Neural progenitor cell (in vitro differentiated cells): ENCODE measurements around the gene TAF11. TPM values are rescaled to one million over a fixed set of nuclear protein-coding genes. Genes with fewer than 3 reads are reported as not detected.

ENCODE experiments used
- DNase-seq: peaks from one replicate; pipeline ENCODE4 v3.0.0-alpha.2; 2016; ENCODE audit warnings: low spot score
- H2AFZ ChIP-seq: fragments of 200-600 bp; sonication (generic); replicated peaks from 2 replicates; pipeline ENCODE4 v1.6.1; 2016; ENCODE audit warnings: antibody characterized with exemption
- H3F3A ChIP-seq: fragments of 200-600 bp; sonication (generic); 2 replicates; pipeline ENCODE4 v1.6.1; 2016; ENCODE audit warnings: antibody characterized with exemption, low read depth
- H3K27ac ChIP-seq: fragments of 200-600 bp; sonication (generic); 2 replicates; pipeline ENCODE4 v1.5.1; 2016; ENCODE audit warnings: mild to moderate bottlenecking
- H3K27me3 ChIP-seq: fragments of 200-600 bp; sonication (generic); 2 replicates; pipeline ENCODE4 v1.6.1; 2016; ENCODE audit warnings: mild to moderate bottlenecking, moderate library complexity
- H3K36me3 ChIP-seq: fragments of 200-600 bp; sonication (generic); 2 replicates; pipeline ENCODE4 v1.5.1; 2016
- H3K4me1 ChIP-seq: fragments of 200-600 bp; sonication (generic); 2 replicates; pipeline ENCODE4 v1.6.1; 2016; ENCODE audit warnings: mixed run types
- H3K4me2 ChIP-seq: fragments of 200-600 bp; sonication (generic); 2 replicates; pipeline ENCODE4 v1.6.1; 2016
- H3K4me3 ChIP-seq: fragments of 200-600 bp; sonication (generic); 2 replicates; pipeline ENCODE4 v1.5.1; 2016
- H3K79me2 ChIP-seq: fragments of 200-600 bp; sonication (generic); 2 replicates; pipeline ENCODE4 v1.6.1; 2016; ENCODE audit warnings: low read depth
- H3K9ac ChIP-seq: fragments of 200-600 bp; sonication (generic); 2 replicates; pipeline ENCODE4 v1.6.1; 2016
- H3K9me3 ChIP-seq: fragments of 200-600 bp; sonication (generic); 2 replicates; pipeline ENCODE4 v1.5.1; 2016; ENCODE audit warnings: low read depth
- H4K20me1 ChIP-seq: fragments of 200-600 bp; sonication (generic); 2 replicates; pipeline ENCODE4 v1.6.1; 2016; ENCODE audit warnings: low read depth
- H3K27ac Mint-ChIP-seq: 3 replicates; pipeline ENCODE4 v1.8.0; 2021; ENCODE audit warnings: mixed read lengths
- H3K27me3 Mint-ChIP-seq: 2 replicates; pipeline ENCODE4 v1.8.0; 2022; ENCODE audit warnings: low read depth, mild to moderate bottlenecking, inconsistent platforms, moderate library complexity, mixed read lengths; ENCODE audit not compliant: insufficient read depth
- H3K36me3 Mint-ChIP-seq: 3 replicates; pipeline ENCODE4 v1.8.0; 2021; ENCODE audit warnings: mixed read lengths
- H3K4me1 Mint-ChIP-seq: 3 replicates; pipeline ENCODE4 v1.8.0; 2021; ENCODE audit warnings: mixed read lengths
- H3K4me3 Mint-ChIP-seq: 3 replicates; pipeline ENCODE4 v1.8.0; 2021; ENCODE audit warnings: mild to moderate bottlenecking, moderate library complexity, mixed read lengths
- H3K9me3 Mint-ChIP-seq: 3 replicates; pipeline ENCODE4 v1.8.0; 2020; ENCODE audit warnings: mixed read lengths
- EZH2 ChIP-seq: fragments of 200-600 bp; sonication (generic); IDR thresholded peaks from 2 replicates; pipeline ENCODE4 v1.6.1; 2017; ENCODE audit warnings: antibody characterized with exemption, mild to moderate bottlenecking, moderate library complexity
- EZH2phosphoT487 ChIP-seq: fragments of 200-600 bp; sonication (generic); IDR thresholded peaks from 2 replicates; pipeline ENCODE4 v1.6.1; 2017; ENCODE audit warnings: antibody characterized with exemption
- total RNA-seq: library from RNA; depleted of rRNA; stranded (reverse); fragments of >200 nt; gene quantifications from 2 replicates; pipeline ENCODE4 v1.2.3, GENCODE V29; 2015; ENCODE audit warnings: low replicate concordance
- TF ChIP-seq, protein P1 (sequence below): fragments of 200-600 bp; sonication (generic); IDR thresholded peaks from 2 replicates; pipeline ENCODE4 v1.5.1; 2017; ENCODE audit warnings: antibody characterized with exemption, mild to moderate bottlenecking

TAF11 gene
- total RNA-seq, 1 donor from 2014 or later, result 75.0 TPM

DNA sequence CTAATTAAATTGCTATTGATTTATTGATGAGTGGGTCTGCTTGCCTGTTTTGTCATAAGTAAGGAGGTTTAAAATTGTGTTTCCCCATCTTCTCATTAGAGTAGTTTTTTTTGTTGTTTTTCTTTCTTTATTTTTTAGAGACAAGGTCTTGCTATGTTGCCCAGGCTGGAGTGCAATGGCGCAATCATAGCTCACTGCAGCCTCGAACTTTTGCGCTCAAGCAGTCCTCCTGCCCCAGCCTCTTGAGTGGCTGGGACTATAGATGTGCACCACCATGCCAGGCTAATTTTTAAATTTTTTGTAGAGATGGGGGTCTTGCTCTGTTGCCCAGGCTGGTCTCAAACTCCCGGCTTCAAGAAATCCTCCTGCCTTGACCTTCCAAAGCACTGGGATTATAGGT is 32.3 kb upstream of the TAF11 start:
- Mint-ChIP-seq H3K4me3 (no peak overlapping the region), H3K4me1 (peaks cover 3% of the 10 kb centered on the region), H3K27me3 (no peaks in the 10 kb centered on the region), H3K27ac (no peak overlapping the region), H3K36me3 (peaks cover 2% of the 10 kb centered on the region), H3K9me3 (no peaks in the 10 kb centered on the region)
- TF ChIP-seq, protein P1, sequence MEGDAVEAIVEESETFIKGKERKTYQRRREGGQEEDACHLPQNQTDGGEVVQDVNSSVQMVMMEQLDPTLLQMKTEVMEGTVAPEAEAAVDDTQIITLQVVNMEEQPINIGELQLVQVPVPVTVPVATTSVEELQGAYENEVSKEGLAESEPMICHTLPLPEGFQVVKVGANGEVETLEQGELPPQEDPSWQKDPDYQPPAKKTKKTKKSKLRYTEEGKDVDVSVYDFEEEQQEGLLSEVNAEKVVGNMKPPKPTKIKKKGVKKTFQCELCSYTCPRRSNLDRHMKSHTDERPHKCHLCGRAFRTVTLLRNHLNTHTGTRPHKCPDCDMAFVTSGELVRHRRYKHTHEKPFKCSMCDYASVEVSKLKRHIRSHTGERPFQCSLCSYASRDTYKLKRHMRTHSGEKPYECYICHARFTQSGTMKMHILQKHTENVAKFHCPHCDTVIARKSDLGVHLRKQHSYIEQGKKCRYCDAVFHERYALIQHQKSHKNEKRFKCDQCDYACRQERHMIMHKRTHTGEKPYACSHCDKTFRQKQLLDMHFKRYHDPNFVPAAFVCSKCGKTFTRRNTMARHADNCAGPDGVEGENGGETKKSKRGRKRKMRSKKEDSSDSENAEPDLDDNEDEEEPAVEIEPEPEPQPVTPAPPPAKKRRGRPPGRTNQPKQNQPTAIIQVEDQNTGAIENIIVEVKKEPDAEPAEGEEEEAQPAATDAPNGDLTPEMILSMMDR, result no peak
- no peak for TF ChIP-seq EZH2phosphoT487
- TF ChIP-seq EZH2, result no peak
- Histone ChIP-seq H2AFZ (no peak overlapping the region), H4K20me1 (peaks cover 21% of the 10 kb centered on the region), H3F3A (no peaks in the 10 kb centered on the region), H3K27me3 (peaks cover 3% of the 10 kb centered on the region), H3K79me2 (peaks cover 19% of the 10 kb centered on the region), H3K4me2 (no peak overlapping the region), H3K36me3 (no peaks in the 10 kb centered on the region), H3K27ac (no peak overlapping the region), H3K4me3 (no peak overlapping the region), H3K9me3 (no peaks in the 10 kb centered on the region), H3K9ac (no peak overlapping the region), H3K4me1 (peaks cover 25% of the 10 kb centered on the region)
- DNase-seq, result no peak

DNA sequence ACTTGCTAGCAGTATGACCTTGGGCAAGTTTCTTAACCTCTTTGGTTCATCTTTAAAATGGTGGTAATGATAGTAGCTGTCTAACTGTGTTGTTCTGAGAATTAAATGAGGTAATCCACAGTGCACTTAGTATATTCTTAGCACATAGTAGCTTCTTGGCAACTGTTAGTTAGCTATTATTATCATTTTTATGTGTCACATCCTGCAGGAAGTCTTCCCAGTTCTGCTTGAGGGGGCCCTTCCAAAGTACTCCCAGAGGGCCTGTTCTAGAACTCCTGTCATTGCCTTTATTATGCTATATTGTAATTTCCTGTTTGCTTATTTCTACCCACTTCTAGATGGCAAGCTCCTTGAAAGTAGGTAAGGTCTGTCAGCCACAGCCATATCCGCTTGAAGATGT is 31.8 kb upstream of the TAF11 start:
- Histone ChIP-seq H4K20me1 (peaks cover 17% of the 10 kb centered on the region), H3K4me2 (no peak overlapping the region), H3K4me3 (no peak overlapping the region), H3K9ac (no peak overlapping the region), H3K9me3 (no peaks in the 10 kb centered on the region), H3K27me3 (no peaks in the 10 kb centered on the region), H3K4me1 (peaks cover 20% of the 10 kb centered on the region), H3K27ac (no peak overlapping the region), H3K36me3 (no peaks in the 10 kb centered on the region), H2AFZ (no peak overlapping the region), H3K79me2 (peaks cover 24% of the 10 kb centered on the region), H3F3A (no peaks in the 10 kb centered on the region)
- Mint-ChIP-seq H3K4me1 (peaks cover 3% of the 10 kb centered on the region), H3K36me3 (peaks cover 2% of the 10 kb centered on the region), H3K27ac (no peak overlapping the region), H3K4me3 (no peak overlapping the region), H3K27me3 (no peaks in the 10 kb centered on the region), H3K9me3 (no peaks in the 10 kb centered on the region)
- no peak for TF ChIP-seq EZH2
- TF ChIP-seq, protein P1, result no peak
- no peak for TF ChIP-seq EZH2phosphoT487
- no peak for DNase-seq

DNA sequence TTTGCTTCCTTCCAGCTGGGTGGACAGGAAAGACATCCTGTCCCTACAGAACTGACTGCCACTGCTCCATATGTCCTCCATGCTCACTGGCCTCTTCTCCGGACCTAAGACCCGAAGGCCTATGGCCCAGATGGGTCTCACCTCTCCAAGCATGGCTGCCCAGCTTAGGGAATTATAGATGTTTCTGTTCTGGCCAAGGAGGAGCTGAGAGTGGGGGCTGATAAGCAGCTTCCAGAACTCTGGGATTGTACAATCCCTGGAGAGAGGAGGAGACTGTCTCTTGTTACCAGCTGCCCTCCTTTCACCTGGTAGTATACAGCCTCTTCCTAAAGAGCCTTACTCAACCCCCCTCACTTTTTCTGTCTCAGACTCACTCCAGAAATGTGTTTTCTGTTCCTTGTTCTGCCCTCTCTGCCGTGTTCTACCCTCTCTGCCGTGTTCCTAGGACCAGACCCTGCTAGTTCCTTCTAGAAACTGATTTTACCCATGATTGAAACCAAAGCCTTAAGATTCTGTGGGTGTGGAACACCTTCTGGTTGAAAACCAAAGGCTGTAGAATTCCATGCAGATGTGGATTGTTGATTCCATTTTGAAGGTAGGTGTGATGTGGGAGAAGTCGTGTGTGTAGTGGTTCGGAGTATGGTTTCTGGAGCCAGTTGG is 29.9 kb upstream of the TAF11 start:
- peaks cover 2% of the 10 kb centered on the region for H3K36me3 Mint-ChIP-seq
- H3K27me3 Mint-ChIP-seq, result no peaks in the 10 kb centered on the region
- Histone ChIP-seq H3K9me3 (no peaks in the 10 kb centered on the region), H3K27ac (no peak overlapping the region), H3K9ac (no peak overlapping the region), H3K4me1 (peaks cover 14% of the 10 kb centered on the region), H3K79me2 (peaks cover 43% of the 10 kb centered on the region), H2AFZ (no peak overlapping the region), H3F3A (no peaks in the 10 kb centered on the region), H3K4me2 (peak overlapping the region; percentile 51), H3K4me3 (no peak overlapping the region), H4K20me1 (peaks cover 14% of the 10 kb centered on the region), H3K27me3 (no peaks in the 10 kb centered on the region), H3K36me3 (no peaks in the 10 kb centered on the region)
- no peak for DNase-seq
- TF ChIP-seq EZH2, result no peak
- H3K4me3 Mint-ChIP-seq, result no peak overlapping the region
- H3K27ac Mint-ChIP-seq, result no peak overlapping the region
- H3K9me3 Mint-ChIP-seq, result no peaks in the 10 kb centered on the region
- H3K4me1 Mint-ChIP-seq, result peaks cover 5% of the 10 kb centered on the region

DNA sequence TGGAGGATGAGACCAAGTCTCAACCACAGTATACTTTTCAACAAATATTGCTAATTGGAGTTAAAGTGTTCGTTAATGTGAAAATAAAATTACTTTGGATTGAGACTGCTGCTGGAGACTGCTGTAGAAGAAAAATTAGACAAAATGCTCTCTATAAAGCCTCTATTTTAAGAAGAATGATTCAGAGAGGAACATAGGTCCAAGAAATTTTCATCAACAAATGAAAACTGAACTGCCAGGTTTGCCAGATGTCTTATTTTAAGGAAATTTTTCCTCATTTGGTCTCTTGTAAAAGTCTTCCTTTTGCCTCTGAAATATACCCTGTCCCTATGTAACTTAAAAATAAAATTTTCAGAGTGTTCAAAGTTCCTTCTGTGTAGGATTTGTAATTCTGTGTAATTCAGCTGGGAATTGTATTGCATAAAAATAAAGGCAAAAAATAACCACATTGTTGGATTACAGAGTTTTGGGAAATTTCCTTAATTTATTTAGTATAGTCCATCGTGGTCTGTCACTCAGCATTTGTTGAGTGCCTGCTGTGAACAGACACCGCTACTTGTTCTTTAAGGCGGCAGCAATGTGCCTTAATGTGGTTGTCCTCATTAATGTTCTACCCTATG is 28.6 kb upstream of the TAF11 start:
- no peaks in the 10 kb centered on the region for H3K27me3 Mint-ChIP-seq
- H3K9me3 Mint-ChIP-seq, result no peaks in the 10 kb centered on the region
- Histone ChIP-seq H3K9me3 (no peaks in the 10 kb centered on the region), H3K27me3 (no peaks in the 10 kb centered on the region), H3F3A (peaks cover 4% of the 10 kb centered on the region), H2AFZ (no peak overlapping the region), H3K36me3 (no peaks in the 10 kb centered on the region), H3K4me3 (no peak overlapping the region), H3K4me2 (no peak overlapping the region), H3K27ac (no peak overlapping the region), H3K79me2 (peaks cover 56% of the 10 kb centered on the region), H3K4me1 (peaks cover 19% of the 10 kb centered on the region), H3K9ac (no peak overlapping the region), H4K20me1 (peaks cover 13% of the 10 kb centered on the region)
- H3K4me3 Mint-ChIP-seq, result no peak overlapping the region
- TF ChIP-seq, protein P1, result no peak
- TF ChIP-seq EZH2phosphoT487, result no peak
- peaks cover 2% of the 10 kb centered on the region for H3K36me3 Mint-ChIP-seq
- DNase-seq, result no peak
- no peak overlapping the region for H3K27ac Mint-ChIP-seq
- peaks cover 8% of the 10 kb centered on the region for H3K4me1 Mint-ChIP-seq
